GM19397 (cell line): ENCODE measurements around the gene SHTN1.

ENCODE experiments used
- ATAC-seq: cut with Tn5 transposase; IDR thresholded peaks from one replicate; pipeline ENCODE4 v1.9.1; 2021; ENCODE audit warnings: mild to moderate bottlenecking, moderate library complexity; ENCODE audit not compliant: unreplicated experiment

SHTN1 gene

GRCh38 chr10:116919706-116920105 is 85.3 kb downstream of the SHTN1 start:
- no peak for ATAC-seq

GRCh38 chr10:116919164-116919563 is 85.8 kb downstream of the SHTN1 start:
- no peak for ATAC-seq

- ATAC-seq: no peak
These were observed 86.4 kb downstream of the SHTN1 start for GRCh38 chr10:116918583-116918982.

DNA sequence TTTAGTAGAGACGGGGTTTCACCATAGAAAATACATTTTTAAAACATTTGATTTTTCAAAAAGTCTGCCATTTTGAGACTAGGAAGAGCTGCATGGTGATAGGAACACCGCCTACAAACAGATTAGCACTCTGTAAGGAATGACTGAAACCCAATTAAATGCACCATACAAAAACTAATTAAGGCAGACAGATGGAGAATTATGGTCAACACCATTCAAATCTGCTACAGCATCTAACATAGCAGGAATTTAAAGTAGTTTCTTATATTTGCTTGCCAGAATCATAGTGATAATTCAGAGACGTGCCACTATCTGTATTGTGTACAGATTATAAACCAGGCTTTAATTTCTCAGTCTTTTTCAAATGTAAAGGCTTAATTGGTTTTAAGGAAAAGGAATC is 87.5 kb downstream of the SHTN1 start:
- no peak for ATAC-seq

- no peak for ATAC-seq
These were observed 89.6 kb downstream of the SHTN1 start for GRCh38 chr10:116915340-116915739.

DNA sequence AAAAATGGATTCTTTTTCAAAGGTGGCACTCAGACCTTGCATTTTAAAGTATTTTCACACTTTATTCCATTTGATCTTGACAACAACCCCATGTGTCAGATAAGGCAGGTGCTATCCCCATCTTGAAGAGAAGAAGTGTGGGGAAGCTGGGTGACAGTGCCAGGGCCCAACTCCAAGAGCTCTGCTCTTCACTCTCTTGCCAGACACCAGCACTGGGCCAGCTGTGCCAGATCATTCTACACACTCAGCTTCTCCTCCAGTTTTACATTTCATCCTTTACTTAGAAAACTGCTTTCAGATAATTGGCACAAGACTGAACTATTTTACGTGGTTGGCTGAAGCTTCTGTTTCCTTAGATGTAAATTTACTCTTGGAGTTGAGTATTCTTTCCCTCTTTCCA is 91.3 kb downstream of the SHTN1 start:
- no peak for ATAC-seq

DNA sequence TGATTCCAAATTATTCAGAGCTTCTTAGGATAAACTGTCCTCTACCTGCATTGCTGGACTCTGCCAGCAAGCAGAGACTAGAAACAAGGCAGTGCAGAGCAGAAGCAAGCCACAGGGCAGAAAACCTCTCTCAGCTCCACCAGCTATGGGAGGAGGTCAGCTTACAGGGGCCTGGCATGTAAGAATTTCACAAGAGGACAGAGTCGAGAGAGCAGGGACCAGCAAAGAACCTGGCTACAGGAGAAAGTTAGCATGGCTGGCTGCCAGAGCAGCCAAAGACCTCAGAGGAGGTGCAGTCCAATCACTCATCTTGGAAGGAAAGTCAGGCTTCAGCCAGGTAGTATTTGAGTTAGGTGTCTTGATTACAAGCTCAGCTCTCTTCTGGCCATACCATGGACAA is 92.8 kb downstream of the SHTN1 start:
- ATAC-seq: no peak

GRCh38 chr10:116910910-116911309 is 94.1 kb downstream of the SHTN1 start:
- ATAC-seq: no peak

DNA sequence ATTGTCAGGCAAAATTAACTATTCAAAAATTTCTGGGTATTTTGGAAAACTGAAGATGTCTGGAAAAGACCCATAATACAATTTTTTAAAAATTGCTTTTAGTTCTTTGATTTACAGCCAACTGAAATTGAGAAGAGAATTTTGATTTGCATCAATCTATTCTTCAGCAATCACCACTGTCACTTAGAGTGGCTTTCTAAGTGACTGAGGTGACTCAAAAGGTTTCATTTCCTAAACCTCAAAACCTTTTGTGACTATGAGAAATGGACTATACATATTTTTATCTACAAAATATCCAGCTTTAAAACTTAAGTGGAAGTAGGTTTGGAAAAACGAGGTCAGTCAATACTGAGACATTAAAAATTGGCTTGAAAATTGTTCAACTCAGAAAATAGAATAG is 95.7 kb downstream of the SHTN1 start:
- ATAC-seq: no peak

- no peak for ATAC-seq
These were observed 97.6 kb downstream of the SHTN1 start for GRCh38 chr10:116907245-116907987.

GRCh38 chr10:116905845-116906210 is 99.2 kb downstream of the SHTN1 start:
- no peak for ATAC-seq

DNA sequence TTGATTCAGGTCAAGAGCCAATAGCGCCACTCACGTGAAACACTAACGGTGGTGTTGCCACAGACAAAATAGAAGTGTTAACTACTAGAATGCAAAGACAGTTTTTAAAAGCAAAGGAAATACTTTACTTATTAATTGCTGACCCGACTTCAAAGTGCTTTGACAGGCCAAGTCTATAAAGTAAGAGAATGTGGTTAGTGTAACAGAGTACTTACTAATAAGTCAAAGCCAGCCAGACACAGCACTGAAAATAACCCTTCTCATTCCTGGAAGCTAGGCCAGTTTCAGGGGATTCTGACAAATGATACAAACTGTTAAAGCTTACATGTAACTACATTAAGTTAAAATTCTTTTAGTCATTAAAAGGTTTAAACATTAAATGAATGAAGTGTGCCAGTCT is 105.4 kb downstream of the SHTN1 start:
- no peak for ATAC-seq

DNA sequence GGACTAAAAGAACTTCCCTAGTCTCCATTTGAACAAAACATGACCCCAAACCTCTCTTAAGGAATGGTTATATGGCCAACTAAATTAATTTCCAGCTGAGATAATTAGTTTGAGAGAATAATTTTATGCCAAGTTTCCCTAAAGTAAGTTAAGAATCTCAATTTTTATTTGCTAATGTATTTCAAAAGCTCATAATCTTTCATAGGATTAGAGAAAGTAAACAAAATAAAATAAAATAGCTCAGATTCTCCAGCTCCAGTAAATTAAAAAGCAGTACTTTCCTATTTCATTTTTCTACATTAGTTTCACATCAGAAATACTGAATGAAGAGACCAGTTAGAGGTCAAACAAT is 111.3 kb downstream of the SHTN1 start:
- ATAC-seq: no peak

DNA sequence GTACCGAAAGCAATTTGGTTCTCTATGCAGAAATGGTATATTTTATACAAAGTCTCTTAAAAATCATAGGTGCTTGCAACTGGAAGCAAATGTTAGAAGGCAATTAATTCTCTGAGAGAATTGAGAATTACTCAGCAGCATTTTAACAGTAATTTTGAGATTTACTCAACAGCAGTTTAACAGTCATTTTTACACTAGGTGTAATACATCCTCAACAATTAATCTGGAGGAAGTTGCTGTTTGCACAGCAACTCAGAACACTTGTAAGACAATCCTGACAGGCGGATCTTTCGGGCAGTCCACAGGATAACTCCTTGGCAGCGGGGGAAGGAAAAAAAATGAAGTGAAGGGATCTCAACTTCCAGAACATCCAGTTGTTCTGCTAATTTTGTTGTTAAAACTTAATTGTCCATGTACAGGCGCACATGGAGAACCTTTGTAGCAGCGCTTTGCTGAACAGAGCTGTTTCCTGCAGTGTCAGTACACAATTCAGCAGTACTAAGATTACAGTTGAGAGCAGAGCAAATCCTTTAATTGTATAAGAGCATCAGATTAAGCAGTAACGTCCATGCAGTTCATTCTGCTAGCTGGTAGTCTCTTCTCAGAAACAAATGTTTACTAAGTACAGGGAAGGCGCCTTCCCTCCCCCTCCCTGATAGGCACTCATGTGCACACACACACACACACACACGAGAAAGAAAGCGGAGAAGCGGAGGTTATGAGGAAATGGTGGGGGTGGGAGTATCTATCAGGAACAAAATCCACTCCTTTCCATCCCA is 111.9 kb downstream of the SHTN1 start:
- ATAC-seq: no peak

GRCh38 chr10:116891208-116891607 is 113.8 kb downstream of the SHTN1 start:
- no peak for ATAC-seq

DNA sequence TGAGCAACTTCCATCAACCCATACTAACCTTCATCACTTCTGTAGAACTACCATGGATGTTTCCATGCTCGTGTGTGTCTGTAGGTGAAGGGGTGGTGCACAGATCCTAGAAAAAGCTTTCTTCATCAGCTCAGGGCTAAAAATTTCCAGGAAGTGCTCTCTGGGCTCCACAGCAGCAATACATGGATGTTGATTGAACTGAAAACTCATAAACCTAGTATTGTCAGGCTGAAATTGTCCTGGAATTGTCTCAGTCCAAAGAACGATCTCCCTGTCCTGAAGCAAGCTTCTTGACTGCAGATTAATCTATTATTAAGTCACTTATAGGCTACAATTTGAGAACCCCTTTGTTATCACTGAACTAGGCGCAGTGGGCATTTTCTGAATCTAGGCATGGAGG is 115.9 kb downstream of the SHTN1 start:
- ATAC-seq: no peak

DNA sequence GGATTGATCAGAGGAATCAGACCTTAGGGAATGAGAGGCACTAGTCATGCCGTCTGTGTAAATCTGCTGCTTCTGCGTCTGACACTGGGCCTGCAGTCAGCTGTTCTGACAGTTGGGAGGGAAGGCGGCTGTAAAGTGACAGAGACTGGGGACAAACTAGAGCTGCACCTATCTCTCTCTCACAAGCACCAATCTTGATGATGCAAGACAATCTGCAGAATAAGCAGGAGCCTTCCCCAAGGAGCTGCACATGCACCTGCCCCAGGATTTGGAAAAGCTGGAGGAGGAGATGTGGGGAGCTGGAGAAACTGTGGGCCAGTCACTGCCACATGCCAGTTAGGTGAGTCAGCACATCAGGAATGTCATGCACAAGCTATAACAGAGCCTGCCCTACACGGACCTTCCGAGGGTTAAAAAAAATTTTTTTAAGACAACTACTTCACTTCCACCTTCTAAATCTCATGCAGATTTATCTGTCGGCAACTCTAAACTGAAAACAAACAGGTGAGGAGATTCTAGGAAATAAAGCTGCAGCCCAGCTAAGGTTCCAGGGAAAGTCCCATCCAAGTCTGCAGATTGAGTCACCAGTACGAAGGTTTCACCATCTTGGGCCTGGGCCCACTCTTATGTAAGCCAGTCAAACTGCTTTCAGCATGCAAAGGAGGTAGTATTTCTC is 116.5 kb downstream of the SHTN1 start:
- no peak for ATAC-seq

DNA sequence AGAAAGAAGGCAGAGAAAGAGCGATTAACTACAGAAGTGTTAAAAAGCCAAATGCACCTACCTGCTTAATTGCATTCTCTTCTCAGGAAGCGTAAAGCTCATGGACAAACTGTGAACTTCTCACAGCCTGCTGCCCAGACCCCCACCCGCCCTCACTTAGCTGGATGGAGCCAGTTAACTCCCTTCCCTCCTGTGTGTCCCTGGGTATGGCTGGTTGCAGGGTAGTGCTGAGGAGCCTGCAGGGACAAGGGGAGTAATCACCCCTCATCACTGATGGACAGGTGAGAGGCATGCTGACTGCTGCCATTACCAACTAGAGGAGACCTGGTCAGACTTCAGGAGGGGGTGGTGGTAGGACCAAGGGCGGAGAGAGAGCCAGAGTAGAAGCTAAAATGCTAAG is 118.2 kb downstream of the SHTN1 start:
- no peak for ATAC-seq

DNA sequence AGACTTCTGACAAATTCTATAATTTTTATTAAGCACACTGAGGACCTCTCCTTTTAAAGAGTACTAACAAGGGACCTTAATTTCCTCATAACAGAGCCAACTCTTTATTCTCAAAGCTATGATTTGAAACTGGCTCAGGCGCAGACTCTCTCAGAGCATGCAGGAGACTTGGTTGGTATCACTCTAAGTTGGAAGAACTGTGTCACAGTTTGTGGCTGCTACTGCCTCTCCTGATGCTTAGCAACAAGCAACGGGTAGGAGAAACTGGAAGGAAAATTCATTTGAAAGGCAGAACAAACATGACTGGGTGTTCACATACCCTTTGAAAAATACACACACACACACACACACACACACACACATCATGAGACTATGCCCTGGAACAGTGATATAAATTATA is 122.3 kb downstream of the SHTN1 start:
- no peak for ATAC-seq

DNA sequence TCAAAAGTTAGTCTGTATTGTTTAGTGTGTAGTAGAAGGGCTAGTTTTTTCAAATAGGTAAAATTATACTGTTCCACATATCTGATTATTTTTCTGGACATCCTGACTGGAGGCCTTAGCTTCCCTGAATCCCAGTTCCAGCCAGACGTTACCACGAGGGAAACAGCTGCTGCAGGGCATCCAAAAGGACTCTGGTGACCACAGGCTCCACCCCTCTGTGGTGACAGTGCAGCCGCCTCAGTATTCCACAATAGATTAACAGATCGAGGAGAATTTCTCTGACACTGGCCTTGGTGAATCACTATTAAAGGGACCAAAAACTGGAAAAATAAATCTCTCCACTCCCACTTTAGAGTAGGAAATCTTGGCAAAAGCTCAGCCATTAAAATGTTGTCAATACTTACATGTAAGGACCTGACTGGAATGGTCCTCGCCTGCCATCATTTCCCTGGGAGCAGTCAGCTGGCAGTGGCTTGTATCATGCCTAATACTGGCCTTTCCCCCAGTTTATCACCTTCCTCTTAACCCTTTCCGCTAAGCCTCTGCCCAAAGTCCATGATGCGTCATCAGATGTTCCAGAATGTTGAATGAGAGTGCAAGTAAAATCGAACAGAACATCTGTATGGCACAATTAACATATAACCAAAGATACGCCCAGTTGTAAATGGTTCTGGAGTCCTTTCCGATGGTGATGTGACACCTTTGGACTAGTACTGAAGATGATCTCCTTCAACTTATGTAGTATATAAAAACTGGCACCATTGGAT is 124.1 kb downstream of the SHTN1 start:
- ATAC-seq: no peak

- no peak for ATAC-seq
These were observed 125.2 kb downstream of the SHTN1 start for GRCh38 chr10:116879817-116880216.
